H1 (cell line): ENCODE measurements around the gene GOLGA1.
A peak's percentile ranks its signal among the peaks of the same experiment; 100 is the strongest.

Experiments
- POLR2A ChIP-seq, 2 experiments: IDR thresholded peaks; 1 replicate in 1 of 2; 2 replicates in 1 of 2; pipeline ENCODE4 v1.6.1; 2011; ENCODE audit warnings: low read depth in 2 of 2, low read length in 2 of 2, mild to moderate bottlenecking in 2 of 2; ENCODE audit errors: control extremely low read depth in 1 of 2
- TF ChIP-seq, protein P1 (sequence below), 3 experiments: IDR thresholded peaks; 1 replicate in 2 of 3; 2 replicates in 1 of 3; pipeline versions ENCODE4 v1.5.1 to v1.6.1; 2011; ENCODE audit warnings: low read length in 3 of 3, mild to moderate bottlenecking in 3 of 3, inconsistent platforms in 2 of 3, low read depth in 1 of 3, moderate library complexity in 1 of 3; ENCODE audit not compliant: insufficient read depth in 1 of 3; ENCODE audit errors: control extremely low read depth in 1 of 3

- TF ChIP-seq, protein P1, sequence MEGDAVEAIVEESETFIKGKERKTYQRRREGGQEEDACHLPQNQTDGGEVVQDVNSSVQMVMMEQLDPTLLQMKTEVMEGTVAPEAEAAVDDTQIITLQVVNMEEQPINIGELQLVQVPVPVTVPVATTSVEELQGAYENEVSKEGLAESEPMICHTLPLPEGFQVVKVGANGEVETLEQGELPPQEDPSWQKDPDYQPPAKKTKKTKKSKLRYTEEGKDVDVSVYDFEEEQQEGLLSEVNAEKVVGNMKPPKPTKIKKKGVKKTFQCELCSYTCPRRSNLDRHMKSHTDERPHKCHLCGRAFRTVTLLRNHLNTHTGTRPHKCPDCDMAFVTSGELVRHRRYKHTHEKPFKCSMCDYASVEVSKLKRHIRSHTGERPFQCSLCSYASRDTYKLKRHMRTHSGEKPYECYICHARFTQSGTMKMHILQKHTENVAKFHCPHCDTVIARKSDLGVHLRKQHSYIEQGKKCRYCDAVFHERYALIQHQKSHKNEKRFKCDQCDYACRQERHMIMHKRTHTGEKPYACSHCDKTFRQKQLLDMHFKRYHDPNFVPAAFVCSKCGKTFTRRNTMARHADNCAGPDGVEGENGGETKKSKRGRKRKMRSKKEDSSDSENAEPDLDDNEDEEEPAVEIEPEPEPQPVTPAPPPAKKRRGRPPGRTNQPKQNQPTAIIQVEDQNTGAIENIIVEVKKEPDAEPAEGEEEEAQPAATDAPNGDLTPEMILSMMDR (IDR thresholded peaks at IDR 0.05; ENCODE audit: control extremely low read depth in 1 of 3, insufficient read depth in 1 of 3, low read depth in 1 of 3, low read length in 3 of 3) = peak in 1 of 3 experiments; percentile 7; a peak in 1 of 4 replicates
- no peak for TF ChIP-seq POLR2A (IDR thresholded peaks at IDR 0.05; ENCODE audit: control extremely low read depth in 1 of 2, low read depth in 2 of 2, low read length in 2 of 2)
Measured at GRCh38 chr9:124886866-124887492, 53.9 kb downstream of the GOLGA1 start.
